ENCODE data around the gene KCNG2.
"Not testable (repeated sequence)": the region's sequence is repeated elsewhere in the genome, so short reads cannot be mapped to it uniquely, and the experiment has no call there.

The KCNG2 gene

DNA sequence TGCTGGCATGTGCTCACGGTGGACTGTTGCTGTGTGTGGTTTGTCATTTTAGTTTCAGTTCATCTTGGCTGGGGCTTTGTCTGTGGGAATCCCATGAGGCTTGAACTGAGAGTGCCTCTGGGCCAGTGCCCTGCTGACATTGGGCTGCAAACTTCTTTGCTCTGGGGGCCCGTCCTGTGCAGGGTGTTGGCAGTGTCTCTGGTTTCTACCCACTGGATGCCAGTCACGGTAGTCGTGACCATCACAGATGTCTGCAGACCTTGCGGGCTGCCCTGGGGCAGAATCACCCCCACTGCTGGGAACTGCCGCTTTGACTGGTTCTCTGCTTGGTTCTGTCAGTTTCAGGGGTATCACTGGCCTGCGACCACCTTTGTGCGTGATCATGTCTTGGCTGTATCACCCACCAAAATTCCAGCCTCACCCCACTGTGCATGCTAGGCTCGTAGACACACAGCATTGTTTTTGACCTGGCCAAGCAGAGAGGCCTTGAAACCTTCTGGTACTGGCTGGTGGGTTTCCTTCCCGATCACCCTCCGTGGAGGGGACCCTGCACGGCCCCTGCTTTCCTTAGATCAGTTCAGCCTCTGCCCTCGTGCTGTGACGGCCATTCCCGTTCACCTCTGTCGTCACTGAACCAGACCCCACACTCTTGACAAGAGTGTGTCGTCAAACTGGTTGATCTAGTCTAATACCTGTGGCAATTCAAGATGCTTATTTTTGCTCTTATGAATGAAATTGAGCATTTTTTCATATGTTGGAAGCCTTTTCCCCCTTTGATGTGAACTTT is 57.6 kb downstream of the KCNG2 start:
- DNase-seq, result no peak

DNA sequence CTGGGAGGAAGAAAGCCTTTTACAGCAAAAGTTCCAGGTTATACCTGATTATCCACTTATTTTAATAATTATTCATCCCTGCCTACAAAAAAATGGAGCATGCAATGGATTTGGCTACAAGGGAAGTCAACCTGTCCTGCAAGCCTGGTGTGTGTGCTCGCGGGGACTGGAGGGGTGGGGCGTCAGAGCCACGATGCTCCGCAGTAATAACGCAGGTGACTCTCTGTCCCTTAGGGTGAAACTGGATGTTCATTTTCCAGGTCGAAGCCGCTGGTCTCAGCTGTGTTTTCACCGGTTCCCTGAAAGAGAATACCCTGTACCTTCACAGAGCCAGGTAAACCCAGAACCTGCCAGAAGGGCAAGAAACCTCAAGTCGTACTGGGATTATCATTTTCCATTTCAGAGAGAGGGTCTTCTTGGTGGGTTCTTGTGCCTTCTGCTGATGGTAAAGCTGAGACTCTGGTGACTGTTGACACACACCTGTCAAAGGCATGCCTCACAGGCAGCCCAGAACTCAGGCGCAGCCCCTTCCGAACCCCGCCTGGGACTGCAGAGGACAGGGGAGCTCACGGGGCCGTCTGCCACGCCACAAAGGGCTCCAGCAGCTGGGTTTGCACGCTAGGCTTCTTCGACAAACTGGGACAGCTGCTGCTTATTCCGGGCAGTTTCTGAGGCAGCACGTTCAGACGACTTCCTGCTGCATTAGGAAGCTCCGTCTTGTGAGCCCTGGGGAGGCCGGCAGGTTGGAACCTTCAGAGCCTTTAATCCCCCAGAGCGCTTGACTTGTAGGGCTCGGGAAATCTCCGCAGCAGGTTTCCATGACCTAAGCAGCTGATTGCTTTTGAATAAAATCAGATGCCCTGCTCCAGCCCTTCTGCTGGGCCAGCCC is 58.6 kb downstream of the KCNG2 start:
- no peak for DNase-seq

DNA sequence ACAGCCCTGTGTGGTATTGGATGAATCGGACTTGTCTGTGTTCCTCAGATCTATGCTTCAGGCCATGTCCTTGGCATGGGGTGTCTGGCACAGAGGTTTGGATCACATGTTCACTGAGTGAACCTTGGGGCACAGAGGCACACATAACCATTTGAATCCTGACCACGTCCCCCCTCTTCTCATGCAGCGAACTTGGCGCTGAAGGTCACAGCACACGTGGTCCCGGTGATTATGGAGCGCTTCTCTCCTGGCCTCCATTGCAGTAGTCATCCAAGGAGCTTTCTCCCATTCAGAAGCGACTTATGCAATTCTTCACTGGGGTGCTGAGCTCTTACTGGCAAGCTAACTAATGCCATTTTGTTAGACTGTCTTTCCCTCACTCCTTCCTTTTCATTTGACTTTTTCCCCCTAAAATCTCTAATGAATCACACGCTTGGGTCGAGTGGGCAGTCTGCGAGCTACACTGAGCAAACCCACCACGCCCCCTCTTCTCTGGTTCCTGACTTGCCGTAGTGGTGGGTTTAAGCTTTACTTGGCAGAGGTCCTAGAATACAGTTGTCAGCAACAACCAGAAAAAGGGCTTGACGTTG is 59.4 kb downstream of the KCNG2 start:
- DNase-seq, result no peak

DNA sequence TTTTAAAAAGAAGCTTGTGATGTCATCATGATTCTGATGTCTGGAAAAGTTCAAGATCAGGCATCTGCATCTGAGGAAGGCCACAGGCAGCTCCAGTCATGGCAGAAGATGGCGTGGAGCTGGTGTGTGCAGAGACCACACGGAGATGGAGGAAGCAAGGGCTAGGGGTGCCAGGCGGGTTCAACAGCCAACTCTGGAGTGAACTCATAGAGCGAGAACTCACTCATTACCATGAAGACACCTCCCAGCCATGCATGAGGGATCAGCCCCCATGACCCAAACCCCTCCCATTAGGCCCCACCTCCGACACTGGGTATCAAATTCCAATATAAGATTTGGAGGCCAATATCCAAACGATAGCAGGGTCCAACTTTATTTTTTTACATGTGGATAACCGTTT is 61.6 kb downstream of the KCNG2 start:
- no peak for DNase-seq

DNA sequence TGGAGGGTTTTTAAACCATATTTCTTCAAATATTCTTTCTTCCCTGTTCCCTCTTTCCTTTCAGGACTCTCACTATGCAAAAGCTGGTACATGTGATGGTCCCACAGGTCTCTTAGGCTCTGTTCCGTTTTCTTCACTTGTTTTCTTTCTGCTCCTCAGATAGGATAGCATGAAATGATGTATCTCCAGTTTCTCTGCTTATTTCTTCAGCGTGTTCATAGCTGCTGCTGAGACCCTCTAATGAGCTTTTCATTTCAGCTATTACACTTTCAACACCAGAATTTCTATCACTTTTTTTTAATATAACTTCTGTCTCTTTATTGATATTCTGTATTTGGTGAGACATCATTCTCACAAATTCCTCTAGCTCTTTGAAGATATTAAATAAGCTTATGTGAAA is 63.9 kb downstream of the KCNG2 start:
- DNase-seq, result no peak

DNA sequence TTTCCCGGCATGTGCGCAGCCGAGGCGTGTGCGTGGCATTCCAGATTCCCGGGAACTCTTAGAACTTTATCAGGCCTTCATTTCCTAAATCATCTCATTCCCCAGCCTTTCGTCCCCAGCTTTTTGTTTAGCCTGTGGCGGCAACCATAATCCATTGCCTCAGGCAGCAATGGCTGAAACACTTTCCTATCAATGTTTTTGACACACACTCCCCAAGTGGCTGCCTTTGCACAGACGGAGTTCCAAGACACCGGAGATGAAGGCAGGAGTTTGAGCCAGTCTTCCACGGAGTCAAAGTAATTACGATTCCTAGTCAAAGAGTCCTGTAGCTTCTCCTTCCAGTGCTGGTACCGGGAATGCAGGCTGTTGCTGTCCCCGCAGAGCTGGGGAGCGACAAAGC is 64.8 kb downstream of the KCNG2 start:
- DNase-seq, result no peak

DNA sequence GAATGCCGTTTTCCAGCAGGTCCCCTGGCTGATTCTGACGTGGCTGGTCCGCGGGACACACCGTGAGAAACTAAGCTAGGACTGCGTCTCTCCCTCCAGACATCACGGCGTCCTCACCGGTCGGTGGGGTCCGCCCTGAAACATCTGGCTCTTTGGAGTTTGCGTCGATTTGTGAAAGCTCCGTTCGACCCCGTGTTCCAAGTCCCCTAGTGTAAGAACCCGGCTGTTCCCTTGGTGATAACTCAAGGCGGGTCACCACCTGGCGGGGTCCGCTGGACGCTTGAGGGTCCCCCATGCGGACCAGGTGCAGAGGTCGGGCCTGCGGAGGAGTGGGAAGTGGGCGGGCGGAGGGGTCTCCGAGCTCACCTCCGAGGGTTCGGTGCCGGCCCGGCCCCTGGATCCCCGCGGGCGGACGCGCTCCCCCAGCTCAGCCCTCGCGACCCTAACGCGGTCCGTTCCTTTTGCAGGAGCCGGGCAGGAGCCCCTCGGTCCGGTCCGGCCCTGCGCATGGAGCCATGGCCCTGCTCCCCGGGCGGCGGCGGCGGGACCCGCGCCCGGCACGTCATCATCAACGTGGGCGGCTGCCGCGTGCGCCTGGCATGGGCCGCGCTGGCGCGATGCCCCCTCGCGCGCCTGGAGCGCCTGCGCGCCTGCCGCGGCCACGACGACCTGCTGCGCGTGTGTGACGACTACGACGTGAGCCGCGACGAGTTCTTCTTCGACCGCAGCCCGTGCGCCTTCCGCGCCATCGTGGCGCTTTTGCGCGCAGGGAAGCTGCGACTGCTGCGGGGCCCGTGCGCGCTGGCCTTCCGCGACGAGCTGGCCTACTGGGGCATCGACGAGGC is 65.6 kb downstream of the KCNG2 start:
- DNase-seq, result no peak

DNA sequence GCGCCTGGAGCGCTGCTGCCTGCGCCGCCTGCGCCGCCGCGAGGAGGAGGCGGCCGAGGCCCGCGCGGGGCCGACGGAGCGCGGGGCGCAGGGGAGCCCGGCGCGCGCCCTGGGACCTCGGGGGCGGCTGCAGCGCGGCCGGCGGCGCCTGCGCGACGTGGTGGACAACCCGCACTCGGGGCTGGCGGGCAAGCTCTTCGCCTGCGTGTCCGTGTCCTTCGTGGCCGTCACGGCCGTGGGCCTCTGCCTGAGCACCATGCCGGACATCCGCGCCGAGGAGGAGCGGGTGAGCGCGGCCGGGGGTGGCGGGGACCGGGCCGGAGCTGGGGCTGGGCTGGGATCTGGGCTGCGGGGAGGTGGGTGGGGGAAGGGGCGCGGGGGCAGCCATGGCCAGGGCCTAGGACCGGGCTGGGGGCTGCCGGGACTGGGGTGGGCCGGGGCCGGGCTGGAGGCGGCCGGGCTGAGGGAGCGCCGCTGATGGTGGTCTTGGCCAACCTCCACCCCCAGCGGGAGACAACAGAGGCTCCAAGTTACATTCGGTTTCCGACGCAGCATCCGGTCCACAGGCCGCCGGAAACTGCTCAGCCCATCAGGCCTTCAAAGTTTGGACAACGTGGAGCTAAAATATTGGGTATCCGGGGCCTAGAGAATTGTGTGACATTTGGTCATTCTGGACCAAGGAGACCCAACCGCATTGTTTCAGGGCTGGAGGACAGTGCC is 66.4 kb downstream of the KCNG2 start:
- DNase-seq, result no peak

DNA sequence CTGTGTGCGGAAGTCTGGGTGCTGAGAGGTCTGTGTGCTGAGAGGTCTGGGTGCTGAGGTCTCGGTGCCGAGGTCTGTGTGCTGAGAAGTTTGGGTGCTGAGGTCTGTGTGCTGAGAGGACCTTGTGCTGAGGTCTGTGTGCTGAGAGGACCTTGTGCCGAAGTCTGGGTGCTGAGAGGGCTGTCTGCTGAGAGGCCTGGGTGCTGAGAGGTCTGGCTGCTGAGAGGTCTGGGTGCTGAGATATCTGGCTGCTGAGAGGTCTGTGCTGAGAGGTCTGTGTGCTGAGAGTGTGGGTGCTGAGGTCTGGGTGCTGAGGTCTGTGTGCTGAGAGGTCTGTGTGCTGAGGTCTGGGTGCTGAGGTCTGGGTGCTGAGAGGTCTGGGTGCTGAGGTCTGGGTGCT is 67.2 kb downstream of the KCNG2 start:
- not testable (repeated sequence) for DNase-seq

DNA sequence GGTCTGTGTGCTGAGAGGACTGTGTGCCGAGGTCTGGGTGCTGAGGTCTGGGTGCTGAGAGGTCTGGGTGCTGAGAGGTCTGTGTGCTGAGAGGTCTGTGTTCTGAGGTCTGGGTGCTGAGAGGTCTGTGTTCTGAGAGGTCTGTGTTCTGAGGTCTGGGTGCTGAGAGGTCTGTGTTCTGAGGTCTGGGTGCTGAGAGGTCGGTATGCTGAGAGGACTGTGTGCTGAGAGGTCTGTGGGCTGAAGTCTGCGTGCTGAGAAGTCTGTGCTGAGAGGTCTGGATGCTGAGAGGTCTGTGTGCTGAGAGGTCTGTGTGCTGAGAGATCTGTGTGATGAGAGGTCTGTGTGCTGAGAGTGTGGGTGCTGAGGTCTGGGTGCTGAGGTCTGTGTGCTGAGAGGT is 68.2 kb downstream of the KCNG2 start:
- DNase-seq, result not testable (repeated sequence)

DNA sequence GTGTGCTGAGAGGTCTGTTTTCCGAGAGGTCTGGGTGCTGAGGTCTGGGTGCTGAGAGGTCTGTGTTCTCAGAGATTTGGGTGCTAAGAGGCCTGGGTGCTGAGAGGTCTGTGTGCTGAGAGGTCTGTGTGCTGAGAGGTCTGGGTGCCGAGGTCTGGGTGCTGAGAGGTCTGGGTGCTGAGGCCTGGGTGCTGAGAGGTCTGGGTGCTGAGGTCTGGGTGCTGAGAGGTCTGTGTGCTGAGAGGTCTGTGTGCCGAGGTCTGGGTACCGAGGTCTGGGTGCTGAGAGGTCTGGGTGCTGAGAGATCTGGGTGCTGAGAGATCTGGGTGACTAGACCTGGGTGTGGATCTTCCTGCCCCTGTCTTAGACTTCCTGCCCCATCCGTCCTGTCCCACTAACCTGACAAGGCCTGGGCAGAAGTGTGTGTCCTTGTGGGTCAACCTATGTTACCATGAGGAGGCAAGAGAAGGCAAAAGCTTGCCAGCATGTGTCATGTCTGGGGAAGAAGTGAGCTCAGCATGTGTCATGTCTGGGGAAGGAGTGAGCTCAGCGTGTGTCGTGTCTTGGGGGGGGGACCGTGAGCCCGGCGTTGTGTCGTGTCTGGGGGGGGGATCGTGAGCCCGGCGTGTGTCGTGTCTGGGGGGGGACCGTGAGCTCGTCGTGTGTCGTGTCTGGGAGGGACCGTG is 69.3 kb downstream of the KCNG2 start:
- no peak for DNase-seq

DNA sequence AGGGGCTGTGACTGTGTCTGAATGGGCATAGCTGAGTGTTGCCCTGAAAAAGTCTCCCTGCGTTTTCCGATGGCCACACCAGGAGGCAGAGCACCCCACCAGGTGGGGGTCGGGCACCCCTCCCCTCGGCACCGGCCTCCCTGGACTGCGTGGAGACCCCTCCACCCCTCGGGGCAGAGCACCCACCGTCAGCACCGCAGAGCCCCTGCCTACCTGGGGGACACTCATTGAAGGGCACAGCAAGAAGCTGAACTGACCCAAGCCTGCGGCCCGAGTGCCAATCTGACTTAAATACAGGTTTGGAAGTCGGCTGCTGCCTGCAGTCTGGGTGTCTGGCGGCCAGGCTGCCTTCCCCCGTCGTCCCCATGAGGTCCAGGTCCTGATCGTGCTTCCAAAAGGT is 69.9 kb downstream of the KCNG2 start:
- no peak for DNase-seq

DNA sequence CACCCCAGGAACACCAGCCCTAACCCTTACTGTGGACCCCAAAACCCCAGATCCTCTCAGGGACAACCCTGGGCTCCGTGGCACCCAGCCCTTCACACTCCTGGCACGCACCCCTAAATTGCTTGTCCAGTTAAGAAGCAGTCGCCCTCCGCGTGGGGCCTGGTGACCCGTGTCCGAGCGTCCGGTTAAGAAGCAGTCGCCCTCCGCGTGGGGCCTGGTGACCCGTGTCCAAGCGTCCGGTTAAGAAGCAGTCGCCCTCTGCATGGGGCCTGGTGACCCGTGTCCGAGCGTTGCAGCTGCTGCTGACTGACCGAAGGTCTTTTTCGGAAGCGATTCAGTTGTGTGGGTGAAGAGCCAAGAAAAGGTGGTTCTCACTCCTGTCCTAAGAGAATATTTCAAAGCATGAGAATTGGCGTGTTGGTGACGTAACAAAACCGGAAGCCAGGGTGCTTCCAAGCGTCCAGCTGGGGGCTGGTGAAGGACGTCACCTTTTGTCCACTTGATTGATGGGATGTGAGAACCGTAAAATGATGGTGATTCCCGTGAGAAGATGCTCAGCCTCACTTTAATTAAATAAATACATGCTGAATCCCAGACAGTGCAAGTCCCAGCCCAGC is 70.5 kb downstream of the KCNG2 start:
- no peak for DNase-seq

DNA sequence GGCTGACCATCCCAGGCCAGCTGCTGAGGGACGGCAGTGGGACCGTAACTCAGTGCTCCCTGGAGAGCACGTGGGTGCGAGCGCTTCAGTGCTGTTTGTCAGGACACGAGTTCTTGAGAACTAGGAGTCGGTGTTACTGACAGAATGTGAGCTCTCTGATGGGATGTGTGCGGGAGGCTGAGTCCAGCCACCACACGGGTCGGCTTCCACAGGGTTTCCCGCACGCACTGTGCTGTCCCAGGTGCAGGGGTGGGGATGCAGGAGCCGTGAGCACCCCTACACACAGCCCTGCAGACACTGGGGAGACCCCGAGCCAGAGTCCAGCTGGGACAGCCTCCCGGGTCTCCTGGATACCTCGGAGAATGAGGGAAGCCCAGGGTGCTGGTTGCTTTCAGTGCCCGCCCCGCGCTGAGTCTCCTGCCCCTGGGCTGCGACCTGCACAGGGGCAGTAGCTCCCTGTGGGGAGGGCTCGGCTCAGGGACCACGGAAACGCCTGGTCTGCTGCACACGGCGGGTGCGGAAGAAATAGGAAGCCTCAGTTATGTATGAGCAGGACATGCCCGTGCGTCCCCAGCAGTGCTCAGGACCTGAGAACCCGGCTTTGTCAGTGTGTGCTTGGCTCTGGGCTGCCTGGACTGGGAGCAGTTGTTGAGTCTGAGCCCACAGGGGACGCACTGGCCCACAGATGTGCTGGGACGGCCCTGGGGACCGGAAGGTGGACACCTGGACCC is 71.2 kb downstream of the KCNG2 start:
- DNase-seq, result no peak

DNA sequence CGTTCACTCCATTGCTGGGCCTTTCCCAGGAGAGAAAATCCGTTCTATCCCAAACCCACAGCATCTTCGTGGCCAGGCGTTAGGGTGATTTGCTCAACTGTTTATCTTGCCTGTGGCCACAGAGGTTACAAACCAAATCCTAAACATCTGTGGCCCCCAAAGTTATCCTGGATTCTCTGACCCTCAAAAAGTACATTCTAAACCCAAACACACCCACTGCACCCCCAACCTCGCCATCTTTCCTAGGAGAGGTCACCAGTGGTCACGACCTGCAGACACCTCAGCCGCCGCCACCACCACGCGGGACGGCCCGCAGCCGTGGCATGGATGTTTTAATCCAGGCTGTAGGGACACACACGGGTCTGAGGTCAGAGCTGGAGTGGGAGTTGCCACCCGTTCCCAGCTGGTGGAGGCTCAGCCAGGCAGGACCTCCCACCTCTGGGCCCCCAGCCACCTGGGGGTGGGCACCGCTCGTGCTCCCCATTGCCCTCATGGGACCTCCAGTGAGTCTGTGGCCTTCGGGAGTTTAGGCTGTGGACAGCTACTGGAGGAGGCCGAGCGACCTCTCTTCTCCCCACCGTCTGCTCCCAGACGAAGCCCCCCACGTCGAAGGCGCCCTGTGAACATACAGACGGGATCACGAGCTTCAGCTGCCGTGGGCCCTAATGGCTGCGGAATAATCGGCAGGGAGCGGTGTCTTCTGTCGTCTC is 72.0 kb downstream of the KCNG2 start:
- DNase-seq, result no peak

DNA sequence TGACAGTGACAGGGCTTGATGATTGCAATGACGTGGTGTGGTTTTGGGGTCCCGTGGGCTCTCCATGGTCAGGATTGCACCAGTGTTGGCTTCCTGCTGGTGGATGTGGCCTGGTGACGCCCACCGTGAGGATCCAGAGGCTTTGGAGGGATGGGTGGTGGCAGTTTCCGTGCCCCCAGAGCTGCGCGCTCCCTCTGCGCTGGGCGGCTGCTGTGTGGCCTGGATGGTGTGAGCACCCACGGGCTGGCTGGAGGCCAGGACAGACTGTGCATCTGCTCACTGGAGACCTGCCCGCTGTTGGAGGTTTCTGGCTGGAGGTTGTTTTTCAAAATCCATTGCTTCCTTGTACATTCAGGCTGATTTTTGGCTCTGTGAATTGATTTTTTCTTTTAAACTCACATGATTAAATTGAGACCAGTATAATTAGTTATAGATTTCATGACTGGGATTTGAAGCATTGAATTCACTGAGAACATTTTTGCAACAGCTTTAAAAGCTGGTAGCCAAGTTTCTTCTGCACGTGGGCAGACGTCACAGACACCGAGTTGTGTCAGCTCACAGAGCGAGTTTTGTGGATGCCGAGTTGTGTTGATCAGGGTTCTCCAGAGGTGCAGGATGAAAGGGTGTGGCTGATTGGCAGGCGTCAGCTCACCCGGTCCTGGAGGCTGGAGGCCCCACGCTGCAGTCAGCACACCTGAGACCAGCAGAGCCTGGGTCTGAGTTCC is 72.7 kb downstream of the KCNG2 start:
- DNase-seq, result no peak

DNA sequence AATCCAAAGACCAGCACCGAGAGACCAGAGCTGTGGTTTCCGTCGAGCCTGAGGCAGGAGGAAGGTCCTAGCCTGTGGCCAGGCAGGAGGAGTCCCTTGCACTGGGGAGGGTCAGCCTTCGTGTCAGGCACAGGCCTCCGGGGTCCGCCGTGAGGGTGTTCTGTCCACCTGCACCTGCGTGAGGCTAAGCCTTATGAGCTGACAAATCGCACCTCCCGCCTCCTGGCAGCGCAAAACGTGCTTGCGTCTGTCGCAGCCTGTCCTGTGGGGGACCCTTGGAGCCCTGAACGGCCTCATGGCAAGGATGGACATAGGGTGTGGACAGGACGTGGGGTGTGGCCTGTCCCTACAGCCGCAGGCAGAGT is 73.3 kb downstream of the KCNG2 start:
- no peak for DNase-seq

DNA sequence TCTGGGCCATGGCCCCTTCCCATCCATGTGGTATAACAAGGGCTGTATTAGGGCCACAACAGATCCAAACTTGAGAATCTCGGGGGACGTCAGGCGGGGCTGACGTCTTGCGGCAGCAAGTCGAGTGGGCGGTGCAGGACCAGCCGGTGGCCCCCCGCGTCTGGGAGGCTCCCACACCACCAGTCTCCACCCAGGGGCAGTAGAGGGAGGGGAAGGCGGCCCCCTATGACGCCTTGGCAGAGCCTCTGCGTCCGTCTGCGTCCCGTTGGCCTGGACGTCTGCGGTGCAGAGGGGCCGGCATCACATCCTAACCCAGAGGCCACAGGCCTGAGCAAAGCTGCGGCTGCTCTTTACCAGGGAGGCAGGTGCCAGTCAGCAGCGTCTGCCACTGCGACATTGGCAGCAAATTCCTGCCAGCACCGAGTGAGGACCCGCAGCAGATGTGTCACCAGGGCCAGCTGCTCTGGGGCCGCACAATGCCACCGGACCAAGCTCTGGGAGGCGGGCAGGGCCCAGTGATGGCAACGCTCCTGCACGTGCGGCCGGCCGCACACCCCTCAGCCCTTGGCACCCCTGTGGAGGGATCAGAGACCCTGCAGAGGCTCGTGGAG is 73.8 kb downstream of the KCNG2 start:
- DNase-seq, result no peak

Data from NCI-H187 (cell line).